Left lung (tissue), 14 donors: ENCODE data around the gene HPF1. TPM values are rescaled to one million over a fixed set of nuclear protein-coding genes. Genes with fewer than 3 reads are reported as not detected.
"Not testable (repeated sequence)": the region's sequence is repeated elsewhere in the genome, so short reads cannot be mapped to it uniquely, and the experiment has no call there.

Source experiments
- ATAC-seq: fragments of 200-7000 bp; cut with Tn5 transposase; one replicate; pipeline ENCODE4 v1.9.1; 2020; ENCODE audit warnings: moderate library complexity
- DNase-seq, 4 donors: peaks; one replicate each; pipeline ENCODE4 v3.0.0-alpha.2; 2013 to 2020
- H3K27ac ChIP-seq, 2 donors: fragments of 200-600 bp; sonication (generic) in 1 of 2; one replicate each; pipeline versions ENCODE4 v1.5.0 to v1.8.0; 2020 to 2021
- H3K27me3 ChIP-seq, 2 donors: fragments of 200-600 bp; sonication (generic) in 1 of 2; one replicate each; pipeline versions ENCODE4 v1.5.0 to v1.8.0; 2020 to 2021
- H3K36me3 ChIP-seq, 2 donors: fragments of 200-600 bp; sonication (generic) in 1 of 2; one replicate each; pipeline versions ENCODE4 v1.5.0 to v1.8.0; 2020 to 2021
- H3K4me1 ChIP-seq, 2 donors: fragments of 200-600 bp; one replicate each; pipeline ENCODE4 v1.8.0; 2021
- H3K4me3 ChIP-seq, 2 donors: fragments of 200-600 bp; sonication (generic) in 1 of 2; one replicate each; pipeline versions ENCODE4 v1.5.0 to v1.8.0; 2020 to 2021; ENCODE audit warnings: mild to moderate bottlenecking in 1 of 2
- H3K9me3 ChIP-seq, 2 donors: fragments of 200-600 bp; sonication (generic) in 1 of 2; one replicate each; pipeline versions ENCODE4 v1.5.0 to v1.8.0; 2020 to 2021
- intact Hi-C, 2 donors: fragments of 100-400 bp; cut with DNase I; formaldehyde crosslinking; loops; one replicate each; pipeline versions ENCODE4 v1.11.2 to v1.14.2; 2022
- long read RNA-seq, 12 donors: library from polyadenylated mRNA in 2 of 12; unstranded in 2 of 12; transcript quantifications; one replicate each; pipeline ENCODE4 v2.0.0 and lab custom pipeline, GENCODE V29; 2019 to 2026
- polyA plus RNA-seq, 6 donors: library from polyadenylated mRNA; unstranded; fragments of 120-200 nt; gene quantifications; one replicate each; pipeline ENCODE4 v1.2.1, GENCODE V29; 2013; ENCODE audit not compliant: insufficient read length in 6 of 6
- total RNA-seq, 2 donors: library from RNA; stranded (reverse); fragmentation: NEBNext Ultra II Directional; extraction: Animal tissue kit (Norgen Biotek cat#: 25700); gene quantifications; one replicate each; pipeline ENCODE4 v1.2.1, GENCODE V29; 2021
- TF ChIP-seq, protein P1 (sequence below), 2 donors: fragments of 200-600 bp; sonication (generic) in 1 of 2; IDR thresholded peaks; one replicate each; pipeline versions ENCODE4 v1.5.0 to v1.8.0; 2021; ENCODE audit warnings: antibody characterized with exemption in 2 of 2
- donor health status: DM: no; HTN: yes; CAD: no.
- donor health status: DM: no; HTN: no; CAD: no.

HPF1 gene
- total RNA-seq (10 to 100 TPM; 16.0 to 20.3 TPM), polyA plus RNA-seq (10 to 100 TPM; 41.0 to 51.3 (median 46.8) TPM)
- long read RNA-seq, donor 1, transcript HPF1-203 (2 exons, 548 nt): minor isoform, 7 of 62 reads
- long read RNA-seq, donor 1, transcript HPF1-201 (8 exons, 1,230 nt): major isoform, 23 of 62 reads
- long read RNA-seq, donor 1, transcript HPF1-202 (3 exons, 489 nt): minor isoform, 7 of 62 reads
- long read RNA-seq, donor 1, partial matches to known transcripts: 25 of 62 reads
- long read RNA-seq, donor 1, other reads (novel, unspliced or antisense): 0 of 62 reads
- long read RNA-seq, donor 2, transcript HPF1-202 (3 exons, 489 nt): minor isoform, 7 of 75 reads
- long read RNA-seq, donor 2, transcript HPF1-201 (8 exons, 1,230 nt): major isoform, 15 of 75 reads
- long read RNA-seq, donor 2, transcript HPF1-203 (2 exons, 548 nt): minor isoform, 8 of 75 reads
- long read RNA-seq, donor 2, partial matches to known transcripts: 45 of 75 reads
- long read RNA-seq, donor 2, other reads (novel, unspliced or antisense): 0 of 75 reads
- long read RNA-seq, donor 3, transcript HPF1-201 (8 exons, 1,230 nt): major isoform, 26 of 44 reads
- long read RNA-seq, donor 3, partial matches to known transcripts: 12 of 44 reads
- long read RNA-seq, donor 3, other reads (novel, unspliced or antisense): 0 of 44 reads
- long read RNA-seq, donor 4, transcript HPF1-201 (8 exons, 1,230 nt): major isoform, 11 of 27 reads
- long read RNA-seq, donor 4, partial matches to known transcripts: 12 of 27 reads
- long read RNA-seq, donor 4, other reads (novel, unspliced or antisense): 2 of 27 reads
- long read RNA-seq, donor 5, transcript HPF1-201 (8 exons, 1,230 nt): major isoform, 16 of 38 reads
- long read RNA-seq, donor 5, partial matches to known transcripts: 19 of 38 reads
- long read RNA-seq, donor 5, other reads (novel, unspliced or antisense): 0 of 38 reads
- long read RNA-seq, donor 6, transcript HPF1-202 (3 exons, 489 nt): minor isoform, 7 of 66 reads
- long read RNA-seq, donor 6, transcript HPF1-203 (2 exons, 548 nt): minor isoform, 5 of 66 reads
- long read RNA-seq, donor 6, transcript HPF1-201 (8 exons, 1,230 nt): major isoform, 18 of 66 reads
- long read RNA-seq, donor 6, partial matches to known transcripts: 36 of 66 reads
- long read RNA-seq, donor 6, other reads (novel, unspliced or antisense): 0 of 66 reads
- long read RNA-seq, donor 7, transcript HPF1-201 (8 exons, 1,230 nt): major isoform, 22 of 23 reads
- long read RNA-seq, donor 7, partial matches to known transcripts: 0 of 23 reads
- long read RNA-seq, donor 7, other reads (novel, unspliced or antisense): 0 of 23 reads
- long read RNA-seq, donor 8, transcript HPF1-201 (8 exons, 1,230 nt): major isoform, 17 of 40 reads
- long read RNA-seq, donor 8, partial matches to known transcripts: 20 of 40 reads
- long read RNA-seq, donor 8, other reads (novel, unspliced or antisense): 0 of 40 reads
- long read RNA-seq, donor 9: 0 reads
- long read RNA-seq, donor 10, transcript HPF1-201 (8 exons, 1,230 nt): major isoform, 11 of 20 reads
- long read RNA-seq, donor 10, partial matches to known transcripts: 7 of 20 reads
- long read RNA-seq, donor 10, other reads (novel, unspliced or antisense): 0 of 20 reads
- long read RNA-seq, donor 11, transcript HPF1-201 (8 exons, 1,230 nt): major isoform, 35 of 89 reads
- long read RNA-seq, donor 11, transcript HPF1-202 (3 exons, 489 nt): minor isoform, 8 of 89 reads
- long read RNA-seq, donor 11, partial matches to known transcripts: 42 of 89 reads
- long read RNA-seq, donor 11, other reads (novel, unspliced or antisense): 0 of 89 reads
- long read RNA-seq, donor 12, transcript HPF1-201 (8 exons, 1,230 nt): major isoform, 16 of 33 reads
- long read RNA-seq, donor 12, partial matches to known transcripts: 13 of 33 reads
- long read RNA-seq, donor 12, other reads (novel, unspliced or antisense): 0 of 33 reads

DNA sequence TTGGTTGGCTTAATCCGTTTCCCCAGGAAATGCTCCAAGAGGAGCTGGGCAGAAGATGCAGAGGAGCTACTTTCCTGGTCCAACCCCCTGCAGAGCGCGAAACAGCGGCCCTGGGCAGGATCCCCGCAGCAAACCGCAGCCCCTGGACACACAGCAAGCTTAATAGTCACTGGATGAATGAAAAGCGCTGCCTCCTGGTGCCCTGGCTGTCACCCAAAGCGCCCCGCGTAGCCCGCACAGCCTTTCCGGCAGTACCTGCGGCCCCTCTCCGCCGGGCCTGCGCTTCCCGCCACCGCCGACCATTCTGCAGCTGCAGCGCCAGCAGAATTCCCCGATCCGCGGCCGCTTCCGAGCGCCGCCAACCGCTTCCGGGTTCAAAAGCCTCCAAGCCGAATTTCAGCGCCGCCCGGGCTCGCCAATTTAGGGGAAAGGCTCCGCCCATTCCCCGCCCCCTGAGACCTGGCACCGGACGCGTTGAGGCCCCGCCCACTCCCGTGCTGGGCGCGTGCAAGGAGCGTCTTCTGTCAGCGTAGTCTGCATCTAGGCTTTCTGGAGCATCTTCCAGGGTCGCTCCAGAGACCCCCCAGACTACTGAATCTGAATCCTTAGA lies at the start of gene HPF1:
HPF1 (minus strand) TSS at position 370 of the 610 bp plus-strand sequence; CDS start at position 303, 67 bp downstream.
- Histone ChIP-seq H3K4me1 (peaks cover 9 to 20% of the 10 kb centered on the region in 2 donors), H3K4me3 (peak within 1 kb of the TSS; percentile 69 to 82), H3K27me3 (no peaks in the 10 kb centered on the region), H3K27ac (peak within 1 kb of the TSS in 1 of 2 donors; percentile 76), H3K9me3 (no peaks in the 10 kb centered on the region), H3K36me3 (peaks cover 0 to 8% of the 10 kb centered on the region in 2 donors)
- ATAC-seq (peak; percentile 98), DNase-seq (peak; percentile 84 to 99 (median 94))
- intact Hi-C loops: loop anchor here in 1 of 2 donors (10.0 kb wide), 1 partner anchor 143 kb away; the partner anchor contains the start of gene NEK1
- TF ChIP-seq, protein P1, sequence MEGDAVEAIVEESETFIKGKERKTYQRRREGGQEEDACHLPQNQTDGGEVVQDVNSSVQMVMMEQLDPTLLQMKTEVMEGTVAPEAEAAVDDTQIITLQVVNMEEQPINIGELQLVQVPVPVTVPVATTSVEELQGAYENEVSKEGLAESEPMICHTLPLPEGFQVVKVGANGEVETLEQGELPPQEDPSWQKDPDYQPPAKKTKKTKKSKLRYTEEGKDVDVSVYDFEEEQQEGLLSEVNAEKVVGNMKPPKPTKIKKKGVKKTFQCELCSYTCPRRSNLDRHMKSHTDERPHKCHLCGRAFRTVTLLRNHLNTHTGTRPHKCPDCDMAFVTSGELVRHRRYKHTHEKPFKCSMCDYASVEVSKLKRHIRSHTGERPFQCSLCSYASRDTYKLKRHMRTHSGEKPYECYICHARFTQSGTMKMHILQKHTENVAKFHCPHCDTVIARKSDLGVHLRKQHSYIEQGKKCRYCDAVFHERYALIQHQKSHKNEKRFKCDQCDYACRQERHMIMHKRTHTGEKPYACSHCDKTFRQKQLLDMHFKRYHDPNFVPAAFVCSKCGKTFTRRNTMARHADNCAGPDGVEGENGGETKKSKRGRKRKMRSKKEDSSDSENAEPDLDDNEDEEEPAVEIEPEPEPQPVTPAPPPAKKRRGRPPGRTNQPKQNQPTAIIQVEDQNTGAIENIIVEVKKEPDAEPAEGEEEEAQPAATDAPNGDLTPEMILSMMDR (IDR thresholded peaks at IDR 0.05): peak in 1 of 2 donors; percentile 17

DNA sequence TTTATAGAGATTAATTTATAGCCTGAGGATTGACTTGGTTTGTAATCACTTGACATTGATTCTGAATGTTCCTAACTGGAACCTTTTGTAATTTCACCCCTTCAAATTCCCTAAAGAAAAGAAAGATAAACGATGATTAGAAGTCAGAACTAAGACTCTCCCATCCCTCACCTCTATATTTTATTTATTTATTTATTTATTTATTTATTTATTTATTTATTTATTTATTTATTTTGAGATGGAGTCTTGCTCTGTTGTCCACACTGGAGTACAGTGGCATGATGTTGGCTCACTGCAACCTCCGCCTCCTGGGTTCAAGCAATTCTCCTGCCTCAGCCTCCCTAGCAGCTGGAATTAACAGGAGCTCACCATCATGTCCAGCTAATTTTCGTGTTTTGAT lies 49.0 kb upstream of the HPF1 start:
- H3K27ac ChIP-seq, ATAC-seq: not testable (repeated sequence)

DNA sequence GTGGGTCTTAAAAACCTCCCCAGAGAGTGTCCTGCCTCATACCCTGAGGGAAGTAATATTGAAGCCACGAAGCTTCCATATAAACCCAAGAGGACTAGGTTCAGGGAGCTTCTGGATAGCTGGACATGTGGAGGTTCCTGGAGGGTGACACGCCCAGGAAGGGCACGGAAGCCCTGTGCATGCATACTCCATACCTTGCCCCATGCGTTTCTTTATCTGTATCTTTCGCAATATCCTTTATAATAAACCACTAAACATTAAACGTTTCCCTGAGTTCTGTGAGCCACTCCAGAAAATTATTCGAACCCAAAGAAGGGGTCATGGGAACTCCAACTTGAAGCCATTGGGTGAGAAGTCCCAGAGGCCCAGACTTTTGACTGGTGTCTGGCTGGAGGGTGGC lies 45.7 kb upstream of the HPF1 start:
- H3K4me1 ChIP-seq: no peaks in the 10 kb centered on the region
- ATAC-seq (no peak), DNase-seq (no peak)
- no peaks in the 10 kb centered on the region for H3K9me3 ChIP-seq
- no peaks in the 10 kb centered on the region for H3K36me3 ChIP-seq
- no peak overlapping the region for H3K27ac ChIP-seq
- intact Hi-C loops: no loop called here
- TF ChIP-seq, protein P1 (IDR thresholded peaks at IDR 0.05): no peak
- no peak overlapping the region for H3K4me3 ChIP-seq
- no peaks in the 10 kb centered on the region for H3K27me3 ChIP-seq

More for the DNA sequence above, 49.0 kb upstream of the HPF1 start:
- H3K4me3 ChIP-seq, H3K9me3 ChIP-seq, H3K4me1 ChIP-seq, intact Hi-C loops, H3K36me3 ChIP-seq, H3K27me3 ChIP-seq, DNase-seq: not testable (repeated sequence)

DNA sequence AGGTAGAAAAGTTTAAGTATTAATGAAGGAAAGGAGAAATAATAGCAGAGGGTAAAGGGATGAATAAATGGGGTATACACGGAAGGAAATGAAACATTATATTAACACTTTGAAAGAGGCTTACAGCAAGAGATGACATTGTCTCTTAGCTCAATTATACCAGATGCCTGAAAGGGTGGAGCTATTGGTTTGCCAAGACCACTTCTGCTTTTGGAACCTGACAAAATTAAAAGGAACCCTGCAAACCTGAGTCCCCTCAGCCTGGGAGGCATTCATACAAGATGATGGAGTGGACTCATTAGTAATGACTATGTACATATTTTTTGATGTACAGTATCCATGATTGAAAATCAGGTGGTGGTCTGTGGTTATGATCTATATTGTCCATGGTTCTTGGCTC lies 45.1 kb upstream of the HPF1 start:
- Histone ChIP-seq H3K27me3 (no peaks in the 10 kb centered on the region), H3K4me3 (no peak overlapping the region), H3K36me3 (no peaks in the 10 kb centered on the region), H3K27ac (no peak overlapping the region), H3K4me1 (no peaks in the 10 kb centered on the region), H3K9me3 (no peaks in the 10 kb centered on the region)
- DNase-seq: no peak
- no peak for ATAC-seq
- TF ChIP-seq, protein P1 (IDR thresholded peaks at IDR 0.05): no peak
- intact Hi-C loops: no loop called here
